Ovary (tissue), 3 donors: Measurements from ENCODE around the gene SLC19A1.

ENCODE experiments used
- POLR2A ChIP-seq: fragments of 450-650 bp; IDR thresholded peaks from one replicate; pipeline ENCODE4 v1.6.1; 2017; ENCODE audit warnings: antibody characterized with exemption, mild to moderate bottlenecking, moderate library complexity
- TF ChIP-seq, protein P1 (sequence below), 3 donors: fragments of 450-650 bp in 2 of 3; fragments of 200-600 bp in 1 of 3; IDR thresholded peaks; one replicate each; pipeline versions ENCODE4 v1.5.1 to v1.8.0; 2016 to 2022; ENCODE audit warnings: antibody characterized with exemption in 3 of 3, mild to moderate bottlenecking in 1 of 3
- donor health status: DM: no; HTN: no; CAD: no.

DNA sequence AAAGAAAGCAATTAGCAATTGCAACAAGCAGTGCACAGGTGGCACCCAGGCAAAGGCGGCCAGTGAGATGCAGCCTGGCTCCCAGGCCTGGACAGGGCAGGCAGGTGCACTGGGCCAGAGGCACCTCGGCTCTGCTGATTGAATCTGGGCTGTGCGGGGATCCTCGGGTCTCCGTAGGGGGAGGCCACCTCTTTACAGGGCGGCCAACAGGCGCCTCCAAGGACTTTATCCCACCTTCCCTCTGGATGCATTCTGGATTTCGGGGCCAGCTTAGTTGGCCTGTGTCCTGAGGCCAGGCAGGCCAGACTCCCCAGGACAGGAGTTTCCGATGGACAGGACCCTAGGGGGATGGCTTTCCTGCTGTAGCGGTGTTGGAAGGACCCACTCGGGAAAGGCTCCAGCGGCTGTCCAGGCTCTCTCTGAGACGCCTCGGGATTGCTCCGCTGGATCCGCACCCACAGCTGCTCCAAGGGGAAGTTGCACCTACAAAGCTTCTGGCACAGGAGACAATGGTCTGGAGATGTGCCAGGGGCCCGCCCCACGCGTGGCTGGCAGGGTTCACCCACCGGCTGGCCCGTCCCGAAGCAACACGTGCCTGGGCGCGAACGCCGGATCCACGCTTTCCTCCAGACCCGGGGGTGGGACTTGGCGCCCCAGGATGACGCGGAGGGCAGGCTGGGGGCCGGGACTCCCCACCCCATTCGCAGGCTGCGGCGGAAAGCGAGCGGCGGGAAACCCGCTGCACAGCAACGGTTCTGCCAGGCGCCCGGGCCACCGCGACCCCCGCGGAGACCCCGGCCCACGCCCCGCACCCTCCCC is 810 bp downstream of the SLC19A1 start:
- TF ChIP-seq, protein P1, sequence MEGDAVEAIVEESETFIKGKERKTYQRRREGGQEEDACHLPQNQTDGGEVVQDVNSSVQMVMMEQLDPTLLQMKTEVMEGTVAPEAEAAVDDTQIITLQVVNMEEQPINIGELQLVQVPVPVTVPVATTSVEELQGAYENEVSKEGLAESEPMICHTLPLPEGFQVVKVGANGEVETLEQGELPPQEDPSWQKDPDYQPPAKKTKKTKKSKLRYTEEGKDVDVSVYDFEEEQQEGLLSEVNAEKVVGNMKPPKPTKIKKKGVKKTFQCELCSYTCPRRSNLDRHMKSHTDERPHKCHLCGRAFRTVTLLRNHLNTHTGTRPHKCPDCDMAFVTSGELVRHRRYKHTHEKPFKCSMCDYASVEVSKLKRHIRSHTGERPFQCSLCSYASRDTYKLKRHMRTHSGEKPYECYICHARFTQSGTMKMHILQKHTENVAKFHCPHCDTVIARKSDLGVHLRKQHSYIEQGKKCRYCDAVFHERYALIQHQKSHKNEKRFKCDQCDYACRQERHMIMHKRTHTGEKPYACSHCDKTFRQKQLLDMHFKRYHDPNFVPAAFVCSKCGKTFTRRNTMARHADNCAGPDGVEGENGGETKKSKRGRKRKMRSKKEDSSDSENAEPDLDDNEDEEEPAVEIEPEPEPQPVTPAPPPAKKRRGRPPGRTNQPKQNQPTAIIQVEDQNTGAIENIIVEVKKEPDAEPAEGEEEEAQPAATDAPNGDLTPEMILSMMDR (IDR thresholded peaks at IDR 0.05), result no peak
- TF ChIP-seq POLR2A, result no peak
